ENCODE results near the gene YKT6.
A peak's percentile ranks its signal among the peaks of the same experiment; 100 is the strongest.

YKT6 gene

GRCh38 chr7:44228571-44229350 is 28.0 kb downstream of the YKT6 start:
- no peak overlapping the region for H3K4me3 ChIP-seq (ENCODE audit: low read depth, low read length)
- no peak for DNase-seq (ENCODE audit: low read depth)

GRCh38 chr7:44229546-44230105 is 28.8 kb downstream of the YKT6 start:
- no peak for DNase-seq (ENCODE audit: low read depth)

GRCh38 chr7:44230286-44230685 is 29.5 kb downstream of the YKT6 start:
- DNase-seq (ENCODE audit: low read depth) = no peak
- no peak overlapping the region for H3K4me3 ChIP-seq (ENCODE audit: low read depth, low read length)

More at GRCh38 chr7:44229546-44230105, 28.8 kb downstream of the YKT6 start:
- no peak overlapping the region for H3K4me3 ChIP-seq (ENCODE audit: low read depth, low read length)

GRCh38 chr7:44231088-44231487 is 30.3 kb downstream of the YKT6 start:
- no peak overlapping the region for H3K4me3 ChIP-seq (ENCODE audit: low read depth, low read length)

GRCh38 chr7:44232396-44232795 is 31.6 kb downstream of the YKT6 start:
- no peak overlapping the region for H3K4me3 ChIP-seq (ENCODE audit: low read depth, low read length)
- DNase-seq (ENCODE audit: low read depth) = no peak

More at GRCh38 chr7:44231088-44231487, 30.3 kb downstream of the YKT6 start:
- DNase-seq (ENCODE audit: low read depth) = no peak

- H3K4me3 ChIP-seq (ENCODE audit: low read depth, low read length) = no peak overlapping the region
- no peak for DNase-seq (ENCODE audit: low read depth)
Observed at GRCh38 chr7:44232901-44233715, 32.3 kb downstream of the YKT6 start.

- H3K4me3 ChIP-seq (ENCODE audit: low read depth, low read length) = no peak overlapping the region
- DNase-seq (ENCODE audit: low read depth) = no peak
Observed at GRCh38 chr7:44235066-44235465, 34.3 kb downstream of the YKT6 start.

- H3K4me3 ChIP-seq (ENCODE audit: low read depth, low read length) = no peak overlapping the region
- DNase-seq (ENCODE audit: low read depth) = no peak
Observed at GRCh38 chr7:44235582-44236332, 35.0 kb downstream of the YKT6 start.

- DNase-seq (ENCODE audit: low read depth) = no peak
- H3K4me3 ChIP-seq (ENCODE audit: low read depth, low read length) = no peak overlapping the region
Observed at GRCh38 chr7:44236333-44236728, 35.6 kb downstream of the YKT6 start.

GRCh38 chr7:44237696-44238095 is 36.9 kb downstream of the YKT6 start:
- DNase-seq (ENCODE audit: low read depth) = no peak

GRCh38 chr7:44238116-44238695 is 37.4 kb downstream of the YKT6 start:
- no peak overlapping the region for H3K4me3 ChIP-seq (ENCODE audit: low read depth, low read length)
- no peak for DNase-seq (ENCODE audit: low read depth)

More at GRCh38 chr7:44237696-44238095, 36.9 kb downstream of the YKT6 start:
- H3K4me3 ChIP-seq (ENCODE audit: low read depth, low read length) = no peak overlapping the region

GRCh38 chr7:44239361-44239760 is 38.6 kb downstream of the YKT6 start:
- H3K4me3 ChIP-seq (ENCODE audit: low read depth, low read length) = no peak overlapping the region

GRCh38 chr7:44240376-44240775 is 39.6 kb downstream of the YKT6 start:
- DNase-seq (ENCODE audit: low read depth) = no peak
- H3K4me3 ChIP-seq (ENCODE audit: low read depth, low read length) = no peak overlapping the region

More at GRCh38 chr7:44239361-44239760, 38.6 kb downstream of the YKT6 start:
- no peak for DNase-seq (ENCODE audit: low read depth)

- DNase-seq (ENCODE audit: low read depth) = peak; percentile 38
- H3K4me3 ChIP-seq (ENCODE audit: low read depth, low read length) = no peak overlapping the region
Observed at GRCh38 chr7:44240983-44241510, 40.3 kb downstream of the YKT6 start.

- no peak for DNase-seq (ENCODE audit: low read depth)
- no peak overlapping the region for H3K4me3 ChIP-seq (ENCODE audit: low read depth, low read length)
Observed at GRCh38 chr7:44242091-44242490, 41.3 kb downstream of the YKT6 start.

GRCh38 chr7:44244282-44244681 is 43.5 kb downstream of the YKT6 start:
- H3K4me3 ChIP-seq (ENCODE audit: low read depth, low read length) = no peak overlapping the region
- no peak for DNase-seq (ENCODE audit: low read depth)

- DNase-seq (ENCODE audit: low read depth) = no peak
- H3K4me3 ChIP-seq (ENCODE audit: low read depth, low read length) = no peak overlapping the region
Observed at GRCh38 chr7:44246396-44247113, 45.8 kb downstream of the YKT6 start.

- no peak overlapping the region for H3K4me3 ChIP-seq (ENCODE audit: low read depth, low read length)
- no peak for DNase-seq (ENCODE audit: low read depth)
Observed at GRCh38 chr7:44247868-44248651, 47.3 kb downstream of the YKT6 start.
